Mesendoderm (in vitro differentiated cells): ENCODE results near the gene ABCA13.

Experiments
- DNase-seq: peaks from one replicate; pipeline ENCODE4 v3.0.0; 2013
- H2AK5ac ChIP-seq: 2 replicates; pipeline ENCODE4 v1.6.1; 2013; ENCODE audit warnings: low read length, inconsistent platforms
- H2BK120ac ChIP-seq: 2 replicates; pipeline ENCODE4 v1.6.1; 2013; ENCODE audit warnings: low read depth, mild to moderate bottlenecking, low read length, moderate library complexity, mixed read lengths
- H2BK15ac ChIP-seq: replicated peaks from 2 replicates; pipeline ENCODE4 v1.6.1; 2013; ENCODE audit warnings: low read depth, mild to moderate bottlenecking, moderate library complexity
- H2BK5ac ChIP-seq: 2 replicates; pipeline ENCODE4 v1.6.1; 2013; ENCODE audit warnings: low read length, inconsistent platforms
- H3K18ac ChIP-seq: 2 replicates; pipeline ENCODE4 v1.6.1; 2013; ENCODE audit warnings: mild to moderate bottlenecking, low read length, mixed read lengths
- H3K23ac ChIP-seq: one replicate; pipeline ENCODE4 v1.6.1; 2013; ENCODE audit warnings: low read length
- H3K27ac ChIP-seq: 2 replicates; pipeline ENCODE4 v1.5.1; 2013; ENCODE audit warnings: low read depth, mild to moderate bottlenecking, inconsistent platforms, low read length, moderate library complexity
- H3K27me3 ChIP-seq: 2 replicates; pipeline ENCODE4 v1.6.1; 2013; ENCODE audit warnings: low read length, control low read depth, mild to moderate bottlenecking, inconsistent platforms; ENCODE audit not compliant: insufficient read depth, poor library complexity
- H3K36me3 ChIP-seq: 2 replicates; pipeline ENCODE4 v1.6.1; 2013; ENCODE audit warnings: low read length, inconsistent platforms; ENCODE audit not compliant: control insufficient read depth, insufficient read depth
- H3K4ac ChIP-seq: one replicate; pipeline ENCODE4 v1.6.1; 2013; ENCODE audit warnings: low read depth, mild to moderate bottlenecking, low read length, moderate library complexity
- H3K4me1 ChIP-seq: 2 replicates; pipeline ENCODE4 v1.6.1; 2013; ENCODE audit warnings: low read depth, low read length, inconsistent platforms; ENCODE audit not compliant: control insufficient read depth
- H3K4me2 ChIP-seq: 2 replicates; pipeline ENCODE4 v1.6.1; 2013; ENCODE audit warnings: low read length
- H3K4me3 ChIP-seq: 2 replicates; pipeline ENCODE4 v1.5.1; 2013; ENCODE audit warnings: mild to moderate bottlenecking, low read length
- H3K56ac ChIP-seq: one replicate; pipeline ENCODE4 v1.6.1; 2013; ENCODE audit warnings: low read length
- H3K79me1 ChIP-seq: 2 replicates; pipeline ENCODE4 v1.6.1; 2013; ENCODE audit warnings: low read length, inconsistent platforms
- H3K79me2 ChIP-seq: 2 replicates; pipeline ENCODE4 v1.6.1; 2013; ENCODE audit warnings: mild to moderate bottlenecking, low read length; ENCODE audit not compliant: control insufficient read depth, insufficient read depth
- H3K9ac ChIP-seq: 2 replicates; pipeline ENCODE4 v1.6.1; 2013; ENCODE audit warnings: low read length, inconsistent platforms
- H4K5ac ChIP-seq: one replicate; pipeline ENCODE4 v1.6.1; 2013; ENCODE audit warnings: low read length
- H4K8ac ChIP-seq: one replicate; pipeline ENCODE4 v1.6.1; 2013; ENCODE audit warnings: low read depth, mild to moderate bottlenecking, control low read depth, low read length, moderate library complexity
- WGBS: extraction: QIAGEN DNeasy Blood & Tissue Kit; methylation state at CpG from one replicate; pipeline ENCODE4 v1.1.7; 2013; ENCODE audit warnings: low lambda C conversion rate, missing lambda C conversion rate; ENCODE audit not compliant: insufficient coverage; ENCODE audit errors: extremely low coverage; 5-methylcytosine and 5-hydroxymethylcytosine counted together

The ABCA13 gene

DNA sequence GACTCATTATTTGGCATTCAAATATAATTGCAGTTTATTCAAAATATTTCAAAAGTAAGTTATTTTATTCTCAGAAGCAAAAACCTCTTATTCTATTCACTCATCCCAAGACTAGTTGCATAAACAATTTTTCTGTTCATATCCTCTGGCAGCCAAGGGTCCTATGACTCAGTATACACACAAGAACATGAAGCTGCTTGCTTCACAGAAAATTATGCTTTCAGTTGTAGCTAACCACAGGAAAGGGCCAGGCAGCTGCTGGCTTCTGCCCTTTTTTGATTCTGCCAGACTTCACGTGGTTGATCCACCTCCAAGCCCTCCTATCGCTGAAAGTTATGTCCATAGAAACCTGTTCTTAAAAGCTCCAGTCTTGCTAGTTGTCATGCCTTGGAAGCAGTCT, 108.8 kb downstream of the ABCA13 start:
- Histone ChIP-seq H3K79me2 (no peaks in the 10 kb centered on the region), H3K4ac (no peak overlapping the region), H3K27ac (no peak overlapping the region), H3K4me2 (no peak overlapping the region), H3K36me3 (no peaks in the 10 kb centered on the region), H2AK5ac (no peak overlapping the region), H3K9ac (no peak overlapping the region), H4K8ac (no peak overlapping the region), H2BK15ac (no peak overlapping the region), H2BK120ac (no peak overlapping the region), H3K56ac (no peak overlapping the region), H3K27me3 (no peaks in the 10 kb centered on the region), H3K4me1 (no peaks in the 10 kb centered on the region), H3K23ac (no peak overlapping the region), H2BK5ac (no peak overlapping the region), H3K18ac (no peak overlapping the region), H3K79me1 (no peaks in the 10 kb centered on the region), H4K5ac (no peak overlapping the region), H3K4me3 (no peak overlapping the region)
- DNase-seq = no peak
- no CpG with 5 or more reads among the region's 2 CpGs for WGBS

DNA sequence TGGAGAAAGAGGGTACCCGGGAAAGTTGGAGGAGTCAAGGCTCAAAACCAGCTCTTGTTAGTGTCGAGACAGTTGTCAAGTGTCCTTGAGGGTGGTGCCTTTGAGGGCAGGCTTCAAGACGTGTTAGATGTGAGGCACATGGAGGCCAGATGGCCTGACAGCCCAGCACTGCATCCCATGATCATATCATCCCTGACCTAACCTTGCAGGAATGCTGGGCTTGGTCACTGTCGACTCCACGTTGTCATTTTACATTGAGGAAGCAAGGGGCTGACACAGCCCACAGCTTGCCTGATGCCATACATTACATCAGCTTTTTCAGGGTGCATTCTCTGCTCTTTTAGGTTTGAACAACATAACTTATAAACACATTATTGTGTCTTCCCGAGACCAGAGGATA, 114.1 kb downstream of the ABCA13 start:
- no peak overlapping the region for H2BK15ac ChIP-seq
- no peaks in the 10 kb centered on the region for H3K27me3 ChIP-seq
- H3K56ac ChIP-seq = no peak overlapping the region
- H3K79me2 ChIP-seq = no peaks in the 10 kb centered on the region
- no peaks in the 10 kb centered on the region for H3K4me1 ChIP-seq
- no peak overlapping the region for H3K9ac ChIP-seq
- DNase-seq = peak; percentile 90
- H4K5ac ChIP-seq = no peak overlapping the region
- H3K4me3 ChIP-seq = no peak overlapping the region
- no CpG with 5 or more reads among the region's 6 CpGs for WGBS
- H3K36me3 ChIP-seq = no peaks in the 10 kb centered on the region
- no peaks in the 10 kb centered on the region for H3K79me1 ChIP-seq
- no peak overlapping the region for H3K4me2 ChIP-seq
- H3K4ac ChIP-seq = no peak overlapping the region
- H2BK5ac ChIP-seq = no peak overlapping the region
- H3K18ac ChIP-seq = no peak overlapping the region
- no peak overlapping the region for H3K27ac ChIP-seq
- no peak overlapping the region for H2AK5ac ChIP-seq
- no peak overlapping the region for H2BK120ac ChIP-seq
- H3K23ac ChIP-seq = no peak overlapping the region
- H4K8ac ChIP-seq = no peak overlapping the region

DNA sequence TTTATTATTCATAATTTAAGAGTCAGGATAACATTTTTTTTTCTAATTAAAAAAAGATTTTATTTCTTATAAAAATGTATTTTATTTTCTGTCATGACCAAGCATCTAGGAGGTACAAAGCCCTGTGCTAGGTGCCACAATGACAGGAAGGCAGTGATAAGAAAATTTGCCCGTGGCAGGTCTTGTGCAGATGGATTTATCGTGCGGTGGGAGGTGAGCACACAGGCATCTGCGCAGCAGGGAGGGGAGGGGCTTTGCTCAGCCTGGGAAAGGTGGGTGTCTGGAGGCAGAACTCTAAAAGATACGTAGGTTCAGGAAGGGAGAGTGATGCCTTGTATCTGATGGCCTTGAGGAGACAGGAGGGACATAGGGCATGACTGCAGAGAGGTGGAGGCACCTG, 115.6 kb downstream of the ABCA13 start:
- H3K56ac ChIP-seq = no peak overlapping the region
- no peak overlapping the region for H3K27ac ChIP-seq
- no peak overlapping the region for H4K5ac ChIP-seq
- H3K4me1 ChIP-seq = no peaks in the 10 kb centered on the region
- no peak overlapping the region for H3K4ac ChIP-seq
- WGBS = no CpG with 5 or more reads among the region's 5 CpGs
- H2BK120ac ChIP-seq = no peak overlapping the region
- DNase-seq = no peak
- no peaks in the 10 kb centered on the region for H3K27me3 ChIP-seq
- no peak overlapping the region for H3K23ac ChIP-seq
- H3K4me2 ChIP-seq = no peak overlapping the region
- H2BK15ac ChIP-seq = no peak overlapping the region
- no peak overlapping the region for H3K18ac ChIP-seq
- no peak overlapping the region for H4K8ac ChIP-seq
- no peak overlapping the region for H3K9ac ChIP-seq
- no peak overlapping the region for H3K4me3 ChIP-seq
- no peak overlapping the region for H2AK5ac ChIP-seq
- H2BK5ac ChIP-seq = no peak overlapping the region
- H3K79me2 ChIP-seq = no peaks in the 10 kb centered on the region
- H3K36me3 ChIP-seq = no peaks in the 10 kb centered on the region
- H3K79me1 ChIP-seq = no peaks in the 10 kb centered on the region

DNA sequence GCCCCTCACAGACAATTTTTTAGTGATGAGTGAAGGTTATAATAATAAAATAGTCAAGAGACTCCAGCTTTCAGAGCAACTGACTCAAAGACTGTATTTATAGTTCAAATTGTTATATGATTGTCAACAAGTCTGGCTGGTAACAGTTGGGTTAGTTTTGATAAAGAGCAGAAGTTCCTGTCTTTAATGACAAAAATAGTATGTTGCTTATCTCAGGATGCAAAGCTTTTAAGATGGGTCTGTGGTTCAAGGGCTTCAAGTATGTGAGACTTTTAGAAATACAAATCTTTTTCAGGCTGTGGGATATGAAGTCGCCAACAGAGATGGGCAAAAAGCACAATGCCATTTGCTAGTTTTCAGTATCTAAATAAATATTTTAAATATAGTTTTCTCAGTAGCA, 118.4 kb downstream of the ABCA13 start:
- Histone ChIP-seq H3K23ac (no peak overlapping the region), H2BK5ac (no peak overlapping the region), H3K4me3 (no peak overlapping the region), H2BK120ac (no peak overlapping the region), H2AK5ac (no peak overlapping the region), H3K27ac (no peak overlapping the region), H3K4me1 (no peaks in the 10 kb centered on the region), H3K56ac (no peak overlapping the region), H3K4ac (no peak overlapping the region), H3K36me3 (no peaks in the 10 kb centered on the region), H3K79me2 (no peaks in the 10 kb centered on the region), H4K5ac (no peak overlapping the region), H3K79me1 (no peaks in the 10 kb centered on the region), H3K27me3 (no peaks in the 10 kb centered on the region), H3K4me2 (no peak overlapping the region), H4K8ac (no peak overlapping the region), H3K18ac (no peak overlapping the region), H3K9ac (no peak overlapping the region), H2BK15ac (no peak overlapping the region)
- WGBS = no CpG with 5 or more reads among the region's 1 CpG
- DNase-seq = no peak

DNA sequence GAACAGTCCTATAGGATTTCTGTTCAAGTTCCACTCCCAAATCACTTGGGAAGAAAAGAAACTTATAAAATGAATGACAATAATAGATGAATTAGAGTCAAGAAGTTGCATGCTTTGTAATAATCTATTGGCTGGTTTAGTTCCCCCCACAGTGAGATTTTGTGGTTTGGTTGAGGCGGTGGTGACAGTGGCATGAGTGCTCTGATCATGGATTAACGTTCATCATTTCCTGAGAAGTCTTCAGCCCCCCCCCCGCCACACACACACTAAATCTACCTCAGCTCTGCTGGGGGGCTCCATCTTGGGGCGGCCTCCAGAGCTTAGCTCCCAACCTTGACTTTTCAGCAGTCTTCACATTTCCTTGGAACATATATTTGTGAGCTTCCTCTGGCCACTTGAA, 121.7 kb downstream of the ABCA13 start:
- Histone ChIP-seq H4K5ac (no peak overlapping the region), H3K36me3 (no peaks in the 10 kb centered on the region), H3K27me3 (no peaks in the 10 kb centered on the region), H3K56ac (no peak overlapping the region), H4K8ac (no peak overlapping the region), H3K4ac (no peak overlapping the region), H3K4me1 (no peaks in the 10 kb centered on the region), H3K23ac (no peak overlapping the region), H3K27ac (no peak overlapping the region), H2BK120ac (no peak overlapping the region), H2BK5ac (no peak overlapping the region), H2BK15ac (no peak overlapping the region), H3K4me3 (no peak overlapping the region), H3K79me2 (no peaks in the 10 kb centered on the region), H2AK5ac (no peak overlapping the region), H3K9ac (no peak overlapping the region), H3K79me1 (no peaks in the 10 kb centered on the region), H3K18ac (no peak overlapping the region), H3K4me2 (no peak overlapping the region)
- no peak for DNase-seq
- no CpG with 5 or more reads among the region's 4 CpGs for WGBS

DNA sequence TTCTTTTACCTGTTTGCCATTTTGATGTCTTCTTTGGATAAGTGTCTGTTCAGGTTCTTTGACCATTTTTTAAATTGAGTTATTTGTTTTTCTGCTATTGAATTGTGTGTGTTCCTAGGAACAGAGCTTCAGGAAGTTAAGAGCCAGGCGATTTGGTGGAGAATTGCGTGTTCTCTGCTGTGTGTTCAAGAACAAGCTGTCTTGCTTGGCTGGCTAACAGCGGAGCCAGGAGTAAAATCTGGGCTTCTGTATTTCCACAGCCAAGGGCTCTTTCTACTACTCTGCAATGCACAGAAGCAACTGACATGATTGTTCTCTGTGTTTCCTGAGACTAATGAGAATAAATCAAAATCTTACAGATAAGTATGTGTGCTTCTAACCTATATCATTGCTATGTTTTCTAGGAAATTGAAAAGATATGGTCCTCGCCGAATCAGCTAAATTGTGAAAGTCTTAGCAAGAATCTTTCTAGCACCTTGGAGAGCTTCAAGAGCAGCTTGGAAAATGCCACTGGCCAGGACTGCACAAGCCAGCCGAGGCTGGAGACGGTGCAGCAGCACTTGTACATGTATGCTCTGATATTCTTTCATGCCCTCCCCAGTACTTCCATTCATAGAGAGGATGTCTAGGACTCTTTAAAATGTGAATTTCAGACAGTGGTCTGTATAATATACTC, 124.2 kb downstream of the ABCA13 start:
- H2AK5ac ChIP-seq = no peak overlapping the region
- no peaks in the 10 kb centered on the region for H3K27me3 ChIP-seq
- no peak overlapping the region for H3K56ac ChIP-seq
- no CpG with 5 or more reads among the region's 7 CpGs for WGBS
- no peaks in the 10 kb centered on the region for H3K4me1 ChIP-seq
- H3K23ac ChIP-seq = no peak overlapping the region
- no peak overlapping the region for H4K8ac ChIP-seq
- H4K5ac ChIP-seq = no peak overlapping the region
- no peak overlapping the region for H2BK5ac ChIP-seq
- no peaks in the 10 kb centered on the region for H3K36me3 ChIP-seq
- no peak overlapping the region for H3K4me2 ChIP-seq
- no peak overlapping the region for H3K4me3 ChIP-seq
- no peaks in the 10 kb centered on the region for H3K79me2 ChIP-seq
- no peak overlapping the region for H3K9ac ChIP-seq
- H2BK15ac ChIP-seq = no peak overlapping the region
- no peak overlapping the region for H2BK120ac ChIP-seq
- no peak overlapping the region for H3K27ac ChIP-seq
- H3K18ac ChIP-seq = no peak overlapping the region
- no peak for DNase-seq
- H3K79me1 ChIP-seq = no peaks in the 10 kb centered on the region
- no peak overlapping the region for H3K4ac ChIP-seq
